Subcutaneous abdominal adipose tissue (tissue), 5 donors: ENCODE results near the gene SIMC1.

Experiments used
- H3K27ac ChIP-seq: one replicate; pipeline ENCODE4 v1.7.0; 2013; ENCODE audit warnings: low read depth, mild to moderate bottlenecking, inconsistent platforms, low read length, moderate library complexity
- H3K27me3 ChIP-seq, 5 donors: one replicate each; pipeline ENCODE4 v1.7.0; 2013; ENCODE audit warnings: low read length in 5 of 5, inconsistent platforms in 1 of 5; ENCODE audit not compliant: control insufficient read depth in 5 of 5, insufficient read depth in 4 of 5
- H3K36me3 ChIP-seq, 5 donors: one replicate each; pipeline ENCODE4 v1.7.0; 2013; ENCODE audit warnings: low read length in 5 of 5; ENCODE audit not compliant: control insufficient read depth in 5 of 5, insufficient read depth in 5 of 5
- H3K4me1 ChIP-seq, 5 donors: one replicate each; pipeline ENCODE4 v1.7.0; 2013; ENCODE audit warnings: low read length in 5 of 5, mild to moderate bottlenecking in 3 of 5, moderate library complexity in 1 of 5; ENCODE audit not compliant: control insufficient read depth in 5 of 5, insufficient read depth in 5 of 5
- H3K4me3 ChIP-seq, 5 donors: one replicate each; pipeline ENCODE4 v1.7.0; 2013; ENCODE audit warnings: low read length in 5 of 5, low read depth in 1 of 5
- H3K9ac ChIP-seq, 5 donors: one replicate each; pipeline ENCODE4 v1.7.0; 2013; ENCODE audit warnings: low read length in 5 of 5, mild to moderate bottlenecking in 4 of 5, moderate library complexity in 3 of 5
- H3K9me3 ChIP-seq, 5 donors: one replicate each; pipeline ENCODE4 v1.7.0; 2013; ENCODE audit warnings: low read length in 5 of 5; ENCODE audit not compliant: control insufficient read depth in 5 of 5
- donor health status: healthy.
- donor health status: healthy.
- donor health status: healthy.
- donor health status: healthy.
- donor health status: healthy.

The SIMC1 gene

GRCh38 chr5:176379881-176380280 is 141.7 kb downstream of the SIMC1 start:
- Histone ChIP-seq H3K4me3 (no peak overlapping the region), H3K36me3 (peaks cover 2 to 31% (median 28%) of the 10 kb centered on the region in 5 donors), H3K9me3 (no peaks in the 10 kb centered on the region), H3K4me1 (peaks cover 3 to 19% (median 12%) of the 10 kb centered on the region in 5 donors), H3K27ac (no peak overlapping the region), H3K27me3 (no peaks in the 10 kb centered on the region), H3K9ac (no peak overlapping the region)

GRCh38 chr5:176381423-176381822 is 143.2 kb downstream of the SIMC1 start:
- peaks cover 3 to 19% (median 12%) of the 10 kb centered on the region in 5 donors for H3K4me1 ChIP-seq
- no peaks in the 10 kb centered on the region for H3K27me3 ChIP-seq
- no peak overlapping the region for H3K9ac ChIP-seq
- H3K9me3 ChIP-seq = no peaks in the 10 kb centered on the region
- peaks cover 2 to 38% (median 34%) of the 10 kb centered on the region in 5 donors for H3K36me3 ChIP-seq
- no peak overlapping the region for H3K27ac ChIP-seq
- peak overlapping the region in 1 of 5 donors; percentile 26 for H3K4me3 ChIP-seq

DNA sequence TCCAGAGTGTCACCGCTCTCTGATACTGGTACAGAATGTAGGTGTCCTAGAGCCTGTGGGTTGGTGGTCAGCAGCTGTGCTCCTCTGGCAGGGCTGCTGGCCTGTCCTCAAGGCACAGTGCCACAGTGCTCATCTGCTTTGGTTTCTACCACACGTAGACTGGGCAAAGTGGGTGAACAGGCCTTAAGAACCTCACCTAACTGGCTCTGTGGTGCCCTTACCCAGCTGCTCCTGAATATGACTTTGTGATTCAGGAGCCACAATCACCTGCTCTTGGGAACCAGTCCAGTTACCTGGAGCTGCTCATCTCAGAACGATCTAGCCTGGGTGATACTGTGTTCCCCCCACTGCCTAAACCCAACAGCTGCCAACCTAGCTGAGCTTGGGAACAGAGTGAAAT is 143.8 kb downstream of the SIMC1 start:
- Histone ChIP-seq H3K4me3 (no peak overlapping the region), H3K27ac (no peak overlapping the region), H3K9ac (no peak overlapping the region), H3K27me3 (no peaks in the 10 kb centered on the region), H3K36me3 (peaks cover 2 to 38% (median 34%) of the 10 kb centered on the region in 5 donors), H3K4me1 (peaks cover 3 to 24% (median 13%) of the 10 kb centered on the region in 5 donors), H3K9me3 (no peaks in the 10 kb centered on the region)

DNA sequence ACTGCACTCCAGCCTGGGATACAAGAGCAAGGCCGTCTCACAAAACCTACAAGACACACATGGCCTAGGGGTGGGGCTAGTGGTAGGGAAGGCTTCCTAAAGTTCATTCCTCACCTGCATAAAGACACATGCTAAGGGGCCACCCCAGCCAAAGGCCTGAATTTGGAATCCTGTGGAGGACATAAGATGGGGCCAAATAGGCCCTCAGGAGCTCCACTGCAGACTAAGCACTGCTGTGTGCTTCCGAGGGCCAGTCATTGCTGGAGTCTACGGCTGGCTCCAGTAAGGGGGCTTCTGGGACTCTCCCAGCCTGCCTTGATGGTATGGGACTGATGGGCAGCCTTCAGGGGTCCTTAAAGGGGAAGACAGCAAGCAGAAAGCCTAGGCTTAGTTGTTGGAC is 144.5 kb downstream of the SIMC1 start:
- H3K27ac ChIP-seq = no peak overlapping the region
- no peak overlapping the region for H3K9ac ChIP-seq
- no peak overlapping the region for H3K4me3 ChIP-seq
- peaks cover 3 to 31% (median 20%) of the 10 kb centered on the region in 5 donors for H3K4me1 ChIP-seq
- no peaks in the 10 kb centered on the region for H3K27me3 ChIP-seq
- H3K36me3 ChIP-seq = peaks cover 2 to 38% (median 34%) of the 10 kb centered on the region in 5 donors
- no peaks in the 10 kb centered on the region for H3K9me3 ChIP-seq

GRCh38 chr5:176383248-176383905 is 145.2 kb downstream of the SIMC1 start:
- Histone ChIP-seq H3K4me1 (peaks cover 3 to 37% (median 26%) of the 10 kb centered on the region in 5 donors), H3K9me3 (no peaks in the 10 kb centered on the region), H3K4me3 (no peak overlapping the region), H3K9ac (no peak overlapping the region), H3K27me3 (no peaks in the 10 kb centered on the region), H3K27ac (no peak overlapping the region), H3K36me3 (peaks cover 2 to 38% (median 34%) of the 10 kb centered on the region in 5 donors)

DNA sequence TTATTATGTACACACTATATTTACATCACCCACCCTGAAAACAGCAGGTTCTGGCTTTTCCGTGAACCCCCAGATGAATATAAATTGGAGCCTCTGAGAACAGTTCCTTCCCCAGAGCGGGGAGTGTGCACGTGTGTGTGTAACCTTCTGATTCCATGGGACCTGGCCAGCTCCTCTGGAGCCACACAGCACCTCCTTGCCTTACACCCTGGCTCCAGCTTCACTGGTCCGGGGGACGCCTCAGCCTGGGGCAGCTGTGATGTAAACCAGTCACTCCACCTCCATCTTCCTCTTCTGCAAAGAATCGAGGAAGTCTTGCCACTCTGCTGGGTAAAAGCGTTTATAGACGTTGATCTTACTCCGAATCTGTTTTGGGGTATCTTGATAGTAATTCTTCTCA is 145.7 kb downstream of the SIMC1 start:
- Histone ChIP-seq H3K9me3 (no peaks in the 10 kb centered on the region), H3K4me1 (peaks cover 5 to 37% (median 27%) of the 10 kb centered on the region in 5 donors), H3K4me3 (no peak overlapping the region), H3K27ac (no peak overlapping the region), H3K36me3 (peaks cover 2 to 38% (median 34%) of the 10 kb centered on the region in 5 donors), H3K9ac (no peak overlapping the region), H3K27me3 (no peaks in the 10 kb centered on the region)

- Histone ChIP-seq H3K27me3 (no peaks in the 10 kb centered on the region), H3K9ac (peak overlapping the region in 1 of 5 donors; percentile 14), H3K4me1 (peaks cover 5 to 42% (median 31%) of the 10 kb centered on the region in 5 donors), H3K27ac (no peak overlapping the region), H3K4me3 (no peak overlapping the region), H3K9me3 (no peaks in the 10 kb centered on the region), H3K36me3 (peaks cover 2 to 38% (median 34%) of the 10 kb centered on the region in 5 donors)
Measured at GRCh38 chr5:176384366-176384930, 146.2 kb downstream of the SIMC1 start.

DNA sequence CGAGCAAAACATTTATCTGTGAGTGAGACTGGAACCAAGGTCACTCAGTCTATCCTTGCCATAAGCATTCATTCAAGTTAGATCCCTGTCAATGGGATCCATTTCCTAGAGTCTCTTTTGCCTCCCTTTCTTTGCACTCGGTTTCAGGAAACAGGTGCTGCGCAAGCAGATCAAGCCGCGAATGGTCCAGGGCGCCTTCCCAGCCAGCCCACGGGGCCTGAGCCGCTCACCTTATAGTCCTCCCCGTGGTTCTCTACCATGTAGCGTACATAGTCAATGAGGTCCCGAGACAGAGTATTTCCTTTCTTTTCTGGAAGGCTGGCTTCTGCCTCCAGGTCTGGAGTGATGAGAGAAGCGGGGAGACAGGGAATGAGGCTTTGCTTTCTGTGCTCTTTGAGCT is 146.8 kb downstream of the SIMC1 start:
- Histone ChIP-seq H3K27me3 (no peaks in the 10 kb centered on the region), H3K9ac (peak overlapping the region in 1 of 5 donors; percentile 14), H3K4me3 (no peak overlapping the region), H3K4me1 (peaks cover 5 to 46% (median 34%) of the 10 kb centered on the region in 5 donors), H3K9me3 (no peaks in the 10 kb centered on the region), H3K27ac (no peak overlapping the region), H3K36me3 (peaks cover 2 to 38% (median 34%) of the 10 kb centered on the region in 5 donors)

GRCh38 chr5:176386491-176386890 is 148.3 kb downstream of the SIMC1 start:
- H3K27ac ChIP-seq = no peak overlapping the region
- H3K9ac ChIP-seq = no peak overlapping the region
- H3K36me3 ChIP-seq = peaks cover 2 to 48% (median 39%) of the 10 kb centered on the region in 5 donors
- H3K9me3 ChIP-seq = no peaks in the 10 kb centered on the region
- H3K4me1 ChIP-seq = peaks cover 5 to 40% (median 27%) of the 10 kb centered on the region in 5 donors
- no peak overlapping the region for H3K4me3 ChIP-seq
- no peaks in the 10 kb centered on the region for H3K27me3 ChIP-seq

DNA sequence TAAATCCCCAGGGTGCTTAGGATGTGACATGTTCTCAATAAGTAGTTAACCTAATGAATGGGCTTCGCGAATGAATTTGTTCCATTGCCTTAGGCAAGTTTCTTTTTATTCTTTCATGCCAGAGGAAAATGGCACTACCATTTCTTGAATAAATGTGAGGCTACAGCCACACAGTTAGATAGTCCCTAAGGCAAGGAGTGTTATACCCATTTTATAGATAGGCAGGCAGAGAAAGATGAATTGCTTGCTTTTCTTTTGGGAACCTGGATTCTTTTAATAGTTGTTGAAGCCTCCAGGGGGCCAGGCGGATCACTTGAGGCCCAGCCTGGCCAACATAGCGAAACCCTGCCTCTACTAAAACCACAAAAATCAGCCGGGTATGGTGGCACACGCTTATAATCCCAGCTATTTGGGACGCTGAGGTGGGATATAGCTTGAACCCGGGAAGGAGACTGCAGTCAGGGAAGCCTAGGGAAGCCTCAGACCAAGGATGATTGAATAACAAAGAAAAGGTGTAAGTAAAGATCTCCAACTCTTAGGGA is 149.2 kb downstream of the SIMC1 start:
- Histone ChIP-seq H3K9me3 (no peaks in the 10 kb centered on the region), H3K27ac (no peak overlapping the region), H3K9ac (peak overlapping the region; percentile 82 to 96 (median 89)), H3K27me3 (no peaks in the 10 kb centered on the region), H3K4me3 (peak overlapping the region; percentile 84 to 96 (median 93)), H3K4me1 (peaks cover 1 to 30% (median 21%) of the 10 kb centered on the region in 5 donors), H3K36me3 (peaks cover 2 to 51% (median 43%) of the 10 kb centered on the region in 5 donors)
